Hematopoietic multipotent progenitor cell treated with erythropoietin and hydrocortisone succinate and interleukin-3 and kit ligand, for 15 days (in vitro differentiated cells): ENCODE results near the gene BTD.

ENCODE experiments used
- DNase-seq: peaks from one replicate; pipeline ENCODE4 v3.0.0-alpha.2; 2015; ENCODE audit warnings: low spot score

The BTD gene

GRCh38 chr3:15637131-15637951 is 35.8 kb downstream of the BTD start:
- DNase-seq, result no peak

- DNase-seq, result no peak
Observed at GRCh38 chr3:15638193-15638890, 36.8 kb downstream of the BTD start.

- DNase-seq, result no peak
Observed at GRCh38 chr3:15638891-15639262, 37.3 kb downstream of the BTD start.

- no peak for DNase-seq
Observed at GRCh38 chr3:15645246-15645645, 43.7 kb downstream of the BTD start.

- DNase-seq, result no peak
Observed at GRCh38 chr3:15645740-15646501, 44.4 kb downstream of the BTD start.

GRCh38 chr3:15646851-15647511 is 45.4 kb downstream of the BTD start:
- no peak for DNase-seq

GRCh38 chr3:15647611-15648167 is 46.1 kb downstream of the BTD start:
- DNase-seq, result no peak

GRCh38 chr3:15649341-15649740 is 47.8 kb downstream of the BTD start:
- DNase-seq, result no peak

GRCh38 chr3:15649858-15650257 is 48.3 kb downstream of the BTD start:
- no peak for DNase-seq

GRCh38 chr3:15651396-15651795 is 49.9 kb downstream of the BTD start:
- DNase-seq, result no peak

GRCh38 chr3:15653321-15653720 is 51.8 kb downstream of the BTD start:
- no peak for DNase-seq

- no peak for DNase-seq
Observed at GRCh38 chr3:15654127-15654526, 52.6 kb downstream of the BTD start.

GRCh38 chr3:15654891-15655290 is 53.3 kb downstream of the BTD start:
- DNase-seq, result no peak

- DNase-seq, result no peak
Observed at GRCh38 chr3:15656342-15656741, 54.8 kb downstream of the BTD start.

GRCh38 chr3:15657016-15657415 is 55.5 kb downstream of the BTD start:
- no peak for DNase-seq

- DNase-seq, result no peak
Observed at GRCh38 chr3:15659254-15659975, 57.9 kb downstream of the BTD start.

GRCh38 chr3:15660055-15660935 is 58.8 kb downstream of the BTD start:
- no peak for DNase-seq

GRCh38 chr3:15664144-15664543 is 62.6 kb downstream of the BTD start:
- DNase-seq, result no peak

- DNase-seq, result no peak
Observed at GRCh38 chr3:15665510-15666150, 64.1 kb downstream of the BTD start.

- no peak for DNase-seq
Observed at GRCh38 chr3:15666277-15666676, 64.7 kb downstream of the BTD start.
